CD4-positive, alpha-beta T cell treated with Interleukin-6 for 4 hours (primary cell): ENCODE data around the gene DAPK1.
"Not testable (repeated sequence)": the region's sequence is repeated elsewhere in the genome, so short reads cannot be mapped to it uniquely, and the experiment has no call there.

ENCODE experiments used
- DNase-seq: peaks from one replicate; pipeline ENCODE4 v3.0.0-alpha.2; 2020; ENCODE audit warnings: mixed read lengths

The DAPK1 gene

DNA sequence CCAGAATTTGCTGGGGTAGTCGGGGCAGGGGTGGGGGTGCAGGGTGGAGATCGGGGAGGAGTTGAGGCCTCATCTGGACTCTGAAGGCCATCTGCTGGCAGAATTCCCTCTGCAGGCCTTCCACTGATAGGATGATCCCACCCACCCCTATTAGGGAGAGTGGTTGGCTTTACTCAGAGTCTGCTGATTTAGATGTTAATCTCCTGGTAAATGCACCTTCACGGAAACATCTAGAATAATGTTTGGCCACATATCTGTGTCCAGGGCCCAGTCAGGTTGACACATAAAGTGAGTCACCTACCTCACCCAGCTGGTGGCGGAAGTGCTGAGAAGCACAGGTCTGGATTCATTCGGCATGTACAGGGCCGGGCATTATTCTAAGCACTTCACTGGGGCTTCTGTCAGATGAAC lies 50.0 kb downstream of the DAPK1 start:
- no peak for DNase-seq

DNA sequence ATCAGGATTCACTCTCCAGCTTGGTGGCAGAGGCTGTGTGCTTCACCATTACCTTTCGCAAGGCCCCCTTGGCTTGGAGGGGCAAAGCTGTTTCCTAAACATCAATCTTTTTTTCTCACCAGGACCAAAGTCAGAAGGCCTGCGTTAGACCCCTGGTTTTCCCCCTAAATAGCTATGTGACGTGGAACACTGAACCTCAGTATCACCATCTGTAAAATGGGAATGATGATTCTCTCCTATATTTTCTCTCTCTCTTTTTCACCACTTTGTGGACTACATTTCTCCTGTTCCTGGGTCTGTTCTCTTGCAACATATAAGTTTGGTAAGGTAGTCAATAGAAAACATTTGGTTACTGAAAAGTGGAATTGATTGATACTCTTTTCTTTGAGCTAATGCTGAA lies 50.5 kb downstream of the DAPK1 start:
- no peak for DNase-seq

DNA sequence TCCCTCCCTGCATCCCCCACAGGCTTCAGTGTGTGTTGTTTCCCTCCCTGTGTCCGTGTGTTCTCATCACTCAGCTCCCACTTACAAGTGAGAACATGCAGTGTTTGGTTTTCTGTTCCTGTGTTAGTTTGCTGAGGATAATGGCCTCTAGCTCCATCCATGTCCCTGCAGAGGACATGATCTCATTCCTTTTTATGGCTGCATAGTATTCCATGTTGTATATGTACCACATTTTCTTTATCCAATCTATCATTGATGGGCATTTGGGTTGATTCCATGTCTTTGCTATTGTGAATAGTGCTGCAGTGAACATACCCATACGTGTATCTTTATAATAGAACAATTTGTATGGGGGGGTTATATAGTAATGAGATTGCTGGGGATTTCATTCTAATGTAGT lies 51.4 kb downstream of the DAPK1 start:
- DNase-seq, result not testable (repeated sequence)

DNA sequence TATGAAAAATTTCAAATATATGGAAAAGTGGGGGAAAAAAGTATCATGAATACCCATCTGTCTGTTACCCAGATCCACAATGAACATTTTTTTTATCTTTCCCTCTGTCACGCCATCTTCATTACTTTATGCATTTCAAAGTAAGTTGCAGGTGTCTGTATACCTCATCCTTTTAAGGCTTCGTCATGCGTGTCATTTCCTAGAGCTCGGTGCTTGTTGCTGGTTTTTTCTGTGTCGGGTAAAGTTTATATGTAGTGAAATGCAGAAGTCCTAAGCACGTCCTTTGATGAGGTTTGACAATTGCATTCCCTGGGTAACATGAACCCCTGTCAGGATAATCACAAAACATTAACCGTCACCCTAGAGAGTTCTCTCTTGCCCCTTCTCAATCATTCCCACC lies 52.1 kb downstream of the DAPK1 start:
- no peak for DNase-seq

DNA sequence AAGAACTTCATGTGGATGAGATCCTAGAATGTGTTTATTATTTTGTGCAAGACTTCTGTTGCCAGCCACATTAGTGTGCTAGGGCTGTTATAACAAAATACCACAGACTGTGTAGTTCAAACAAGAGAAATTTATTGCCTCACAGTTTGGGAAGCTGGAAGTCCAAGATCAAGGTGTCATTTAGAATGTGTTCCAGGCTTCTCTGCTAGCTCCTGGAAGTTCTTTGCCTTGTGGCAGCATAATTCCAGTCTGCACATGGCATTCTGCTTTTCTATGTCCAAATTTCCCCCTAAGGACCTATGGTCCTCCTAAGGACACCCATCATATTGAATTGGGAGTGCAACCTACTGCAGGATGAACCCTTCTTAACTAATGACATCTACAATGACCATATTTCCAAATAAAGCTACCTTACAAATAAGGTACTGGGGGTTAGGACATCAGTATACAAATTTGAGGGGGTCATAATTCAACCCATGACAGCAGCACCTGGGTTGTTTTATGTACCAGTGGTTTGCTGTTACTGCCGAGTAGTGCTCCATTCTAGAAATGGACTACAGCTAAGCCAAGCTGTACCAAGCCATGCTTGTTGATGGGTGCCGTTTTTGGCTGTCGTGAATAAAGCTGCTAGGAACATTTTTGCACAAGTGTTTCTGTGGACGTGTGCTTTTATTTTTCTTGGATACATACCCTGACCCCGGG lies 52.7 kb downstream of the DAPK1 start:
- DNase-seq, result no peak

DNA sequence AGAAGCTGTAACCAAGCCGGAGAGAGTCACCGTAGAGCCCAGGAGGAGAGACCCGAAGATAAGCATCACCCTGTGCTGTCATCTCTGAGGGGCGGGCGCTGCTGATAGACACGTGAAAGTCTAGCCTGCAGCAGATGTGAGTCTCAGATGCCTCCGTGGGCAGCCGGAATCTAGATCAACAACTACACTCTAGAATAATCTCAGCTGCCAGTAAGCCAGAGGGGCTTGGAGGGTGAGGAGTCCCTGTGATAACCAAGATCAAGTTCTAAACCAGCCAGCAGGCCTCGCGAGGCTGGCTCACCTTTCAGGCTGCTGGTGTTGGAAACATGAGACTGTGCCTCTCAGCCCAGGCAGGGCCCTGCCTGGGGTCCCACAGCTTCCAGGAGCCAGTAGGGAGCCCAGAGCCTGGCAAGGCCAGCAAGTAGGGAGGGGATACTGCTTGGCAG lies 54.1 kb downstream of the DAPK1 start:
- DNase-seq, result no peak

DNA sequence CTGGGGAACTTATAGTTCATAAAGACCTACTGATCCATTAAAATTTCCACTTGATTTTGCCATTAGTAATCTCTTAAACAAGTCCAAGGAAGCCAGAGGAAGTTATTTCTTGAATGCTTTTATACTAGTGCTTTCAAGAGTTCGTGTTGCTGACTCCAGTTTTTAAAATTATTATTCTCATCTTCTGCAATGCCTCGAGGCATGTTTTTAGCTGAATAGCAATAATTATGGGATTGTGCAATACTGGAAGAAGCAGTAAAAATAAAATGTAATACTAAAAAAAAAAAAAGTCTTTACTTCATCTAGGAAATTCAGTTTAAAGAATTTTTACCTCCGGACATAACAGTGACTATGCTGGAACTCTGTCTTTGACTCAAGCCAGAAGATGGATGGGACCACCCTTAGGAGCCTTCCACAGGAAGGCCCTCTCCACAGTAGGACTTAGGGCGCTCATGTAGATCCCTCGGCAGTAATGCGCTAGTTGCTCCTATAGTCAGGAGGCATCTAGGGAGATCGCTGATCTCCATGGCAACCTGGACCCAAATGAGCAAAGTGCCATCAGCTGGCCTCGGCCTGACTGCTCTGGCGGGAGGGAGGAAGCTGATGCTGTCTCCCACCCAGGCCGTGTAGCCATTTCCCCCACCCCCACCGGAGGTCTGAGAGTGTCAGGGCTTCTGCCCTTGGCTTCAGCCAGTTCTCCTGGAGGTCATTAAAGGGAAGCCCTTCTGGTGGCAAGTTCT lies 56.7 kb downstream of the DAPK1 start:
- no peak for DNase-seq

DNA sequence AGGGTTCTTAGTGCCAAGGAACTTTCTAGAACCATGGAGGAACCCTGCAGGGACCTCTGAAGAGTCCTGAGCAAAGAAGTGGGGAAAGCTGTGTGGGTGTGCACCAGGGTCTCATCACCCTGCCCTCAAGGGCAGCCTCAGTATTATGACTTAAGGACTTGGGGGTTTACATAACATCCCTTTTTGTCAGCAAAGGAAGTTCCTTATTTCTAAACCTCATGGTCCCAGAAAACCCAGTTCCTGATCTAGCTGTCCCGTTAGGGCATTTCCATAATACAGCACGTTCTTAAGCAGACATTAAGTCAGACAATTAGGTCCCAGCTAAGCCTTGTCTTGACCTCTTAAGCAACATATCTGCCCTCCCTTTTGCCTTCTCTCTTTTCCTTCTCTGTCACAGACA lies 57.3 kb downstream of the DAPK1 start:
- DNase-seq, result no peak

DNA sequence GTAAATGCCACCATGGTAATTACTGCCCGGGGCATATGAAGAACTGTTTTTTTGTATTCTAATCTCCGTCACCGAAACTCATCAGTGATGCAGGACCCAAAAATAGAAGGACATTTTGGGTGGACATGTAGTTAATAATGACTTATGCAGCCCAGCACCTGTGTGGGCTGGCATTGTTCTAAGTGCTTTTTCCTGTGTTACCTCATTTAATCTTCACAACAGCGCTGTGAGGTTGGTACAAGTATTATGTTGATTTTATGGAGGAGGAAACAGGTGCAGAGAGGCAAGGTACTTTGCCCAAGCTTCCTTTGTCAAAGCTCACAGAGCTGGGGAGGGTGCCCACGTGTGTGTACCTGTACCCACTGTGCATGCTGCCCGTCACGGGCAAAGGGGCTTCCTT lies 58.4 kb downstream of the DAPK1 start:
- no peak for DNase-seq

DNA sequence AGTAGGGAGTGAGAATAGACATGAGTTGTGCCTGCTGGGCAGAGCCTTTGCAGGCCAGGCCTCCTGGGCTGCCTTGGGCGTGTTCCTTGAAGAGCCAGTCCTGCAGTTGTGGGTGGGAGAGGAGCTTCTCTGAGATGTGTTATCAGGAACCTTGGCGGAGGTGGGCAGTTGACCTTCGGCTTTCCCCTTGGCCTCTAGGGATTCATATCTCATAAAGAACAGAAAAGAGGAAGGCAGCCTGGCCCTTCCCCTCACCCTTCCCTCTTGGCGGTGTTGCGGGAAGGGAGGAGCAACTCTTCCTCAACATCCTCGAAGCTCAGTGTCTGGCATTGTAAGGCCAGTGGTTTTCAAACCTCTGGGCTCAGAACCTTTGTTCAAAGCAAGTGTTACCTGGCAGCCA lies 59.2 kb downstream of the DAPK1 start:
- no peak for DNase-seq

DNA sequence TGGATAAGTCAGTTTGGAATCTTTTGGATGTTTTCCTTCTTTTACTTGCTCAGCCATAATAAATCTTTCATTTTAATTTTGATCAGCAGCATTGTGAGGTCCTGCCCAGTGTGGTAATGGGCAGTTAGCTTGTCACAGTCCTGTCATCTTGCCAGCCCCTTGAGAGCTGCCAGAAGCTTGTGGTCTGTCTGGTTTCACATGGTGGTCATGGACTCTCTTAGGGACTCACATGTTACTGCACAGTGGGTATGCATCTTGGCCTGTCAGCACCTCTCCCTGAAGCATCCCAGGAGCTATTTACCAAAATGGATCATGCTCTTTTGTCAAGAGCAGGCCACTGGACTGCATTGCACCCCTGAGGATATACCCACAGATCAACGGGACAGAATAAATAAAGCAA lies 60.3 kb downstream of the DAPK1 start:
- no peak for DNase-seq

DNA sequence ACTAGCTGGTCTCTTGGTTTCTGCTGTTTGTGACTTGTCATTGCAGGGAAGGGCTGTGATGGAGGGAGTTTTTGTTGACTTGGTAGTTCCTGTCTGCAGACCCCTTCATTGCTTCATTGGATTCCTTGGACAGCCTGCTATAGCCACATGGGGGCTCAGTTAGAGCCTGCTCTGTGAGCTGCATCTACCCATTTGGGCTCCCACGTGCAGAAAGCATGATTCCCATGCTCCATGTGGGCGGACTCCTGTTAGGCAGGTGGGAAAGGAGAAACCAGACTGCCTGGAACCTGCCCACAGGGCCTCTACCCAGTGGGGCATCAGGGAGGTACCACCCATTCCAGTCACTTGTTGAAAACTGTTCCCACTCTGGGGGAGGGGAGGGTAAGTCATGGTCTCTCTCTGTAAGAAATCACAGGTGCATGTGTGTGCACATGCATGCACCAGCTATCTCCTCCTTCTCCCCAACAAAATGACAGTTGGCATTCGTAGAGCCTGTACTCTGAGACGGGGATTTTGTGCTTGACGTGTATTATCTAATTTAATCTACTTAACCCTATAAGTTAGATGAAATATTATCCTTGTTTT lies 61.0 kb downstream of the DAPK1 start:
- DNase-seq, result no peak

DNA sequence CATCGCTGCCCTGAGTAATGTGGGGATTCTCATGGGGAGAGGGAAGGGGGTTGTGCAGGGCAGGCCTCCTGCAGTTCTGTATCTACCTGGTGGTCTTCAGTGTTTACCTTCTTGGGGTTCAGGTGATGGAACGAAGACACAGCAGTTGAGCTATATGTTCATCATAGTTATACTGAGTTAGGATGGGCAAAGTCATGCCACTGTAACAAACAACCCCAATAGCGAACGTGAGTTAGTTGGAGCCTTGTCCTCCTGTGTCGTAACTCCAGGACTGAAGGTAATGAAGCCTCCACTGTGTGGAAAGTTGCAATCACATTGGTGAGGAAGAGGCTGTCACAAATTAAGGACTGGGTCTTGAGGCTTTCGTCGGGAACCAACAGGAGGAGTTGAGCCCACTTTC lies 64.4 kb downstream of the DAPK1 start:
- DNase-seq, result no peak

DNA sequence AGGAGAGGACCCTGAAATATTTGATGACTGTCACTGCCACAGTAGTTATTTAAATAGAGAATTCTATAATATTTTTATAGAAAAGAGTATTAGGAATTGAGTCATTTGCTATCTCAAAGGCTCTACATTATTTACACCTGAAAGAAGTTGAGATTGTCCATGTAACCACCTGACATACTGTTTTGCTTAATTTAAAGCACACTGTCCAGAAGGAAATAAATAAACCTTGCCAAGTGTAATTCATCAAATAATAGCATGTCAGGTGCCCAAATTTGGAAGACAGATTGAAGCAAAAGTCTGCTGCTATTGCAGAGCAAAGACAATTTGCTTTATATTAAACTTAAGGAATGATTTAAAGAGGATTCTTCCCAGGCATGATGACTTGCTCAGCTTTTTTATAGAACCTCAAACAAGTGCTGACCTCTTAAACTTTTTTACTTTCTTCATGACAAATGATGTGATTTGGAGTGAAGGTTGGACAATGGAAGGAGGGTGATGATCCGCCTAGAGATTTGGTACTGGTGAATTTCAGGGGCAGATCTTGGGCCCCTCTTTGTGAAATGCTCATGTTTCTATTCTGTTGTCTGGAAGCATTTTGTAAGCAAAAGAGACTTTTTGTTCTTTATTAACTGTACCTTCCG lies 65.0 kb downstream of the DAPK1 start:
- no peak for DNase-seq

DNA sequence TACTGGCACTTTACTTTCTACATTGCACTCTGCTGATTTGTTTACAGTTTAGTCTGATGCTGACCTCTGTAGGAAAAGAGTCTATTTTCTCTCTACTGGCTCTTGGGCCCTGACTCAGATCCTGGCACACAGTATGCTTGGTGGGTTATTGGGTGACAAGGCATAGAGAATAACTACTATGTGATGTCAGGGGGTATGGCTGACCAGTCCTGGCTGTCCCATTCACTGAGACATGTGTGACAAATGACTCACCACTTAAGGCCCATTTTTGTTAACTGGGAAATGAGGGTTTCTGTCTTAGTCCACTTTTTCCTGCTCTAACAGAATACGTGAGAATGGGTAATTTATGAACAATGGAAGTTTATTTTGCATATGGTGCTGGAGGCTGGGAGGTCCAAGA lies 66.4 kb downstream of the DAPK1 start:
- DNase-seq, result no peak

DNA sequence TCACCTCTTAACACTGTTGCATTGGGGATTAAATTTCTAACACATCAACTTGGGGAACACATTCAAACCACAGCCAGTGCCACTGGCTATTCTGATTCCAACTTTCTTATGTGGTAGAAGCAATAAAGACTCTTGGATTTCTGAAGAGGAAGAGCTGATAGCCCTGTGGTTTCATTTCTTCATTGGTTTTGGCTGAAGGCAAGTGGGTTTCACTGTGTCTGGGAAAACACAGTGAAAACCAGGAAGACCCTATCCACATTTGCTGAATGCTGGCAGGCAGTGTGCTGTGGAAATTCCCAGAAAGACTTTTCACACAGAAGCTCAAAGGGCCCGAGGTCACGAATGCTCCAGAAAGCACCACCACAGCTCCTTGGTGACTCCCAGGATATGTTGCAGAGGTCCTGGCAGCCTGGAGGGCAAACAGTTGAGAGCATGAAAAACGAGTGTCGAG lies 67.1 kb downstream of the DAPK1 start:
- no peak for DNase-seq

DNA sequence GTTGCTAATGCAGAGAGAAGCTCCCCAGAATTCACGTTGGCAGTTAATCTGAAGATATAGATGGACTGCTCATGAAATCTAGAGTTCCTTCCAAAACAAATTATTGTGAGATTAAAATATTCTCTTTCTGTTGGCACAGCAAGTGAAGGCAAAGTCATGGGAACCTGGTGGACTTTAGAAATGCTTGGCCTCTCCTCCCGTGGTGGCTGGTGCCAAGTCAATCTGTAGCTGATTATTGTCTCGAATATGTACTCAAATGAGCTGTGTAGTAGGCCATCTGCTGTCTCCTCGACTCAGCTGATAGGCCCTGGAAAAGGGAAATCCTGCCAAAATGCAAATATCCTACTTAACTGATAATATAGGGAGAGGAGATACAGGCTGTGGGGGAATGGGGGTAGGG lies 69.3 kb downstream of the DAPK1 start:
- DNase-seq, result no peak

DNA sequence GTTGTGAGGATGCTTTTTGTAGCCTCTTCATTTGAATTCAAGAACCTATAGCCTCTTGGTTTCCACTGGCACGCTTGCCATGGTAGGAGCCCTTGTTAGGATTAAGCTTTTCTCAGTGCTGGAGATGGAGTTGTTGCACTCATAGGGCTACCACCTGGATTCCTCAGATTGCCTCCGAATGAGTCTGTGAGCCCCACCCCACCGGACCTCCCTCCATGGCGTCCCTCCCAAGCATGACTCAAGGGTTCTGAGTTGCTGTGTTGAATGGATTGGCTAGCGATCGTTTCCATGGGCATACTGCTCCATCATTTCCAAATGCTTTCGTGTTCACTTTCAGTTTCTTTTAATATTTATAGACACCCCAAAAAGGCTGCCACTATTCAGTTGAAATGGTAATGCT lies 69.9 kb downstream of the DAPK1 start:
- no peak for DNase-seq

DNA sequence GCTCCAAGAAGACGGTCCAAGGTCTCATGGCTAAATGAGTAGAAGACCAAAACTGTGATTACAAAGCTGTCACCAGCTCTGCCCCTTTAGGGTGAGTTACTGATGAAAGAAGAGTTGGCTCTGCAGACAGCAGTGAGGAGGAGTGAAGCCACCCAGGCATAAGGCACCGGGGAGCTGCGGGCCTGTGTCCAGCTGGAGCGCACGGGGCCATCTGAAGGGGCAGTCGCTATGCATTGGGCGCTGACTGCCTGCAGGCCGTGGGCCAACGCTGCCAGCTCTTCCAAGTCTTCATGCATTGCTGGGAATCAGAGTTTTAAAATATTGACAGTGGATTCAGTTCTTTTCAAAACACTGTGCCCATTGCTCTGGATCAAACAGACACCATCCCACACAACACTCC lies 70.3 kb downstream of the DAPK1 start:
- no peak for DNase-seq

DNA sequence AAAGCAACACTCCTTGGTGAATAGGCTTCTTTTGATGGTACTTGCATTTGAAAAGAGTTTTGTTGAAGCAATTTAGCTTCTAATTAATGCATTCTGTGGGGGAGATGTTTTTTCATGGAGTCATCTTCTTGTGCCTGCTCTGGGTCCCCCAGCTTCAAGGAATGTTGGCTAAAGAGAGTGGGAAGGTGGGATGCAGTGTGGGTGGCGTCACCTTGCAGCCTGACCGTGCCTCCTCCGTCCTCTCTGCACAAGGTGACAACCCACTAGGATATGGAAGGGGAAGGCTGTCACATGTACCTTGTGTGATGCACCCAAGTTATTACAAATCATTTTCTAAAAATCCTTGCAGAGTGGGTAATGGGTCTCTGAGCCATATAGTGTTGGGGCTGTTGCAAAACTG lies 70.7 kb downstream of the DAPK1 start:
- no peak for DNase-seq

DNA sequence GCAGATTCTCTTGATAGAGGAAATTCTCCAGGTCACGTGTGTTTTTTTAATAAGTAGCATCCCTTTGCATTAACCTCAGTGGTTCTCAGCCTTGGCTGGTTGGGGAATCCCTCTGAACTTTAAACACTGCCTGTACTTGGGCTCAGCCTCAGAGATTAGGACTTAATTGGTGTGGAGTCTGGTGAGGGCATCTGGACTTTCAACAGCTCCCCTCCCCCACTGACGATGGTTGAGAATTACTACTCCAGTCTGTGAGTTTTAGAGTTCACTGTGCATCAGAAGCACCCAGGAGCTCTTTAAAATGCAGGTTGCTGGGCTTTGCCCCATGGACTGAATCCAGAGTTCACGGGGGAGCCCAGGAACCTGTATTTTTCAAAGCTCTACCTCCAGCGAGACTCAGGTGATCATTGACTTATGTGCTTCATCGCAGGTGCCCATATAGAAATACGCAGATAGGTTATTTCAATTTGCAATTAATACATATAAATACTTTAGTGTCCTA lies 71.4 kb downstream of the DAPK1 start:
- DNase-seq, result no peak

DNA sequence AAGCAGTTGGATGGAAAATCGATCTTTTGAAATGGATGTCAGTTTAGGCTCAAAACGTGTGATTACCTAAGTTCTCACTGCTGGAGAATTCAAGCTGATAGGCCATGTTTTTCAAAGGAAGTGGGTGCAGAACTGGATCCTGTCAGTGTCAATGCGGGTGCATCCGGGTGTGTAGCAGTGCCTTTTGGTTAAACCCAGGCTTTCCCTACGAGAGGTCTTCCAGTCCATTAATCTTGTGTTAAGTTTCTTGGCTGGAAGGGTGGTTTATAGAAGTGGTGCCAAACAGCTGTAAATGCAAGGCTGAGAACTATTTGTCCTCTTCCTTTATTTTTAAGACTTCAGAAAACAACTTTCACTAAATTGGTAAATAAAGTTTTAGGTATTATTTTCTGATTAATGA lies 71.9 kb downstream of the DAPK1 start:
- no peak for DNase-seq
